ENCODE results near the gene URAD. TPM values are rescaled to one million over a fixed set of nuclear protein-coding genes. Genes with fewer than 3 reads are reported as not detected.

Gene URAD
- total RNA-seq, 2 donors from 2014 or later: not detected

DNA sequence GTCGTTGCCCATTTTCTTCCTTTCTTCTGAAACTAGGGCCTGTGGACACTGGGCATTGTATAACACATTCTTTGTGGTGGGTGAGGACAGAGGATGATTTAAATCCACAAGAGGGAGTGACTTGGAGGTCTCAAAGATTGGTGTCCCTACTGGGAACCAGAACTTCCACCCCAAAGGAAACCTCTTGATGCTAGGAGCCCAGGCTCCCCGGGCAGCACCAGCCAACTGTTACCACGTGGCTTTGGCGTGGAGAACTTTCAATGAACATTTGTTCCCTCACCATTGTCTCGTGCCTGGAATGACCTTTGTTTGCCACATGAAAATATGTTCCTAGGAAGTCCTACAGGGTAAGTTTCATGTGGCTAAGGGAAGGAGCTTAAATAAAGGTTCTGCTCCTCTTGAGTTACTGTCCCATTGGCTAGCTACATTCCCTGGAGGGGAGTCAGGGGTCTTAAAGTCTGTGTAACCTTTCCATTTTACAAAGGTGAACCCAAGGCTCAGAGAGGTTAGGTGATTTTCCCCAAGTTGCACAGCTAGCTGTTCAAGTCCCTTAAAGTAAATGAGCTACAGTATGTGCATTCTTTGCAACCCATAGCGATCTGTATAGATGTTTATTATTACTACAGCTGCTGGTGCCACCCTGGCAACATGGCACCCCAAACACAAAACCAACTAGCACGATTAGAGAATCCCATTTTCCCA lies 14.4 kb downstream of the URAD start:
- WGBS, 2 donors: 30 to 41% methylated on average over 7 of the region's 7 CpGs
- TF ChIP-seq POLR2A (IDR thresholded peaks at IDR 0.05): no peak
- TF ChIP-seq, protein P1, sequence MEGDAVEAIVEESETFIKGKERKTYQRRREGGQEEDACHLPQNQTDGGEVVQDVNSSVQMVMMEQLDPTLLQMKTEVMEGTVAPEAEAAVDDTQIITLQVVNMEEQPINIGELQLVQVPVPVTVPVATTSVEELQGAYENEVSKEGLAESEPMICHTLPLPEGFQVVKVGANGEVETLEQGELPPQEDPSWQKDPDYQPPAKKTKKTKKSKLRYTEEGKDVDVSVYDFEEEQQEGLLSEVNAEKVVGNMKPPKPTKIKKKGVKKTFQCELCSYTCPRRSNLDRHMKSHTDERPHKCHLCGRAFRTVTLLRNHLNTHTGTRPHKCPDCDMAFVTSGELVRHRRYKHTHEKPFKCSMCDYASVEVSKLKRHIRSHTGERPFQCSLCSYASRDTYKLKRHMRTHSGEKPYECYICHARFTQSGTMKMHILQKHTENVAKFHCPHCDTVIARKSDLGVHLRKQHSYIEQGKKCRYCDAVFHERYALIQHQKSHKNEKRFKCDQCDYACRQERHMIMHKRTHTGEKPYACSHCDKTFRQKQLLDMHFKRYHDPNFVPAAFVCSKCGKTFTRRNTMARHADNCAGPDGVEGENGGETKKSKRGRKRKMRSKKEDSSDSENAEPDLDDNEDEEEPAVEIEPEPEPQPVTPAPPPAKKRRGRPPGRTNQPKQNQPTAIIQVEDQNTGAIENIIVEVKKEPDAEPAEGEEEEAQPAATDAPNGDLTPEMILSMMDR (IDR thresholded peaks at IDR 0.05): no peak
- Histone ChIP-seq H3K27ac (no peak overlapping the region), H3K4me1 (peaks cover 21% of the 10 kb centered on the region), H3K36me3 (replicated peaks in 1 of 2; ENCODE audit: insufficient read depth in 1 of 2, low read depth in 2 of 2) (no peaks in the 10 kb centered on the region), H3K4me3 (no peak overlapping the region), H3K27me3 (peaks cover 7 to 15% of the 10 kb centered on the region in 2 donors), H3K9me3 (no peaks in the 10 kb centered on the region)
- no peak for DNase-seq
- intact Hi-C loops (cut with DNase I): no loop called here
- ATAC-seq: no peak

DNA sequence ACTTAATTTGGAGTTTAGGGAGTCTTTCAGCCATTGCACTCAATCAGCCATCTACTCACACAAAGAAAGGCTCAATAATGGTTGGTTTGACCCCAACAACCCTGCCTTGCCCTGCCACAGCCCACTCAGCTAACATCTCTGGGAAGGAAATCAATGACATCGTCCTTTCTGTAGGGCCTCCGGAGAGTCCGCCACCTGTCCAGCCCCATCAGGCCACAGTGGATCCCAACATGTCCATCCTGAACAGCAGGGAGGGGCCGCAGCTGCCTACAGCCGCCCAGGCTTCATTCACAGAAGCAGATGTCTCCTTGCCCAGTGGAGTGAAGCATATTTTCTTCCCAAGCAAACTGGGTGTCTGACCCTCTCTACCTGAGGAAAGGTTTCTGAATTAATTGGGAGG lies 15.2 kb downstream of the URAD start:
- no peaks in the 10 kb centered on the region for H3K36me3 ChIP-seq (replicated peaks in 1 of 2; ENCODE audit: insufficient read depth in 1 of 2, low read depth in 2 of 2)
- DNase-seq: no peak
- H3K9me3 ChIP-seq: no peaks in the 10 kb centered on the region
- H3K4me3 ChIP-seq: no peak overlapping the region
- no peak overlapping the region for H3K27ac ChIP-seq
- peaks cover 4 to 19% of the 10 kb centered on the region in 2 donors for H3K27me3 ChIP-seq
- peaks cover 23% of the 10 kb centered on the region for H3K4me1 ChIP-seq
- intact Hi-C loops (cut with DNase I): no loop called here
- WGBS, 2 donors: 55 to 80% methylated on average over 1 to 5 of the region's 5 CpGs
- ATAC-seq: no peak
- no peak for TF ChIP-seq POLR2A (IDR thresholded peaks at IDR 0.05)
- TF ChIP-seq, protein P1 (IDR thresholded peaks at IDR 0.05): no peak

DNA sequence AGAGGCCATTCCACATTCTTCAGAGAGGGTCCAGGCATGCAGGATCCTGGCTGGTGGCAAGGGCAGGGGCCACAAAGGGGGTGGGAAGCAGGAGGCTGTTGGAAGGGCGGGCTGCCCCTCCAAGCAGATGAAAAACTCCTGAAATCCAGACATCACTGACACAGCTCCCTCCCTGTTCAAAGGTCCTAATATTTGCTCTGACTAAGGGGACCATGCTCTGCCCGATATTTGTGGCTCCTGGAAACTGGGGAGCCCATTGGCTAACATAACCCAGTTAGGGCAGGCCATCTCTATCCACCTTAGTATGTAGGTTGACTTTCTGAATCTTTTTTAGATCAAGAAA lies 16.0 kb downstream of the URAD start:
- DNase-seq (no peak), ATAC-seq (no peak)
- H3K36me3 ChIP-seq (replicated peaks in 1 of 2; ENCODE audit: insufficient read depth in 1 of 2, low read depth in 2 of 2): no peaks in the 10 kb centered on the region
- peaks cover 22% of the 10 kb centered on the region for H3K4me1 ChIP-seq
- WGBS, 2 donors: 69 to 75% methylated on average over 2 of the region's 2 CpGs
- H3K9me3 ChIP-seq: no peaks in the 10 kb centered on the region
- intact Hi-C loops (cut with DNase I): no loop called here
- no peak overlapping the region for H3K4me3 ChIP-seq
- no peak overlapping the region for H3K27ac ChIP-seq
- H3K27me3 ChIP-seq: peaks cover 0 to 17% of the 10 kb centered on the region in 2 donors
- TF ChIP-seq, protein P1 (IDR thresholded peaks at IDR 0.05): no peak
- TF ChIP-seq POLR2A (IDR thresholded peaks at IDR 0.05): no peak

DNA sequence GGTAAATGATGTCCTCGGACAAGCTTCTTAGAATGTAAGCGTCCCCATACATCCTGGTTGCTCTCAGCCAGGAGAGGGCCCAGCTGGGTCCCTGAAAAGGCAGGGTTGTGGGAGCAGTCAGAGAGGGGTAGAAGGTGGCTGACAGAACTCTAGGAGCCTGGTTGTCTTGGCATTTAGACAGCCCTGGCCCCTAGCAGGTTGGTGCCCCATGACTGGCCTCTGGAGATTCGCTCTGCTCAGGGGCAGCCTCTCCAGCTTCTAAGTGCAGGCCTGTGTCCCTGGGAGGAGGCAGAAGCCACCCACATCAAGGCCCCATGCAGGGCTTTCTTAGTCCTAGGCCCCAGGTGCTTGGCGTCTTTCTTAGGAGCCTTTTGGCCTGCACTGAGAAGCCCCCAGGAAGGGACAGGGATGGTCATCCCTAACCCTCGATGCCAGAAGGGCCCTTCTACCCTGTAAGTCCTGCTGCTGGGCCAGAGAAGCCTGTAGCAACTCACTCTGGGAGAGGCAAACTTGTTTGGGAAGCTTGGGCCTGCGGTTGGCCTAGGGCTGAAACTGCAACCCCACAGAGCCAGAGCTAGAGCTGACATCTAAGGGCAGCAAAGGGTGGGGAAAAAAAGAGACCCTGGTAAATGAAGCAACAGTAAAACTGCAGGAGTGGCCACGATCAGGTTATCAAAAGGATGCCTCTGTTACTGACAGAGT lies 16.6 kb downstream of the URAD start:
- intact Hi-C loops (cut with DNase I): no loop called here
- Histone ChIP-seq H3K36me3 (replicated peaks in 1 of 2; ENCODE audit: insufficient read depth in 1 of 2, low read depth in 2 of 2) (no peaks in the 10 kb centered on the region), H3K4me3 (no peak overlapping the region), H3K27me3 (peaks cover 0 to 17% of the 10 kb centered on the region in 2 donors), H3K4me1 (peaks cover 19% of the 10 kb centered on the region), H3K27ac (no peak overlapping the region), H3K9me3 (no peaks in the 10 kb centered on the region)
- no peak for TF ChIP-seq POLR2A (IDR thresholded peaks at IDR 0.05)
- TF ChIP-seq, protein P1 (IDR thresholded peaks at IDR 0.05): no peak
- DNase-seq: no peak
- WGBS, 2 donors: 52 to 64% methylated on average over 6 to 7 of the region's 7 CpGs
- ATAC-seq: no peak

All from body of pancreas (tissue), 4 donors.